GM23338 (cell line): Measurements from ENCODE around the gene CNOT11. TPM values are rescaled to one million over a fixed set of nuclear protein-coding genes. Genes with fewer than 3 reads are reported as not detected.

Experiments used
- ATAC-seq: fragments of 200-7000 bp; cut with Tn5 transposase; 3 replicates; pipeline ENCODE4 v1.9.1; 2020
- DNase-seq: peaks from one replicate; pipeline ENCODE4 v3.0.0-alpha.2; 2015; ENCODE audit warnings: low spot score
- H2AFZ ChIP-seq: fragments of 200-600 bp; sonication (generic); 2 replicates; pipeline ENCODE4 v1.8.0; 2016; ENCODE audit warnings: antibody characterized with exemption, mild to moderate bottlenecking, moderate library complexity
- H3F3A ChIP-seq: fragments of 200-600 bp; sonication (generic); replicated peaks from 2 replicates; pipeline ENCODE4 v1.8.0; 2017; ENCODE audit warnings: antibody characterized with exemption, mixed run types, low read depth
- H3K27ac ChIP-seq: fragments of 200-600 bp; sonication (generic); 2 replicates; pipeline ENCODE4 v1.6.1; 2016; ENCODE audit warnings: low read depth
- H3K27me3 ChIP-seq: fragments of 200-600 bp; sonication (generic); 2 replicates; pipeline ENCODE4 v1.8.0; 2016; ENCODE audit warnings: mild to moderate bottlenecking, mixed run types, moderate library complexity; ENCODE audit not compliant: insufficient read depth
- H3K36me3 ChIP-seq: fragments of 200-600 bp; sonication (generic); 2 replicates; pipeline ENCODE4 v1.8.0; 2016; ENCODE audit warnings: mild to moderate bottlenecking; ENCODE audit not compliant: insufficient read depth
- H3K4me1 ChIP-seq: fragments of 200-600 bp; sonication (generic); 2 replicates; pipeline ENCODE4 v1.8.0; 2016; ENCODE audit warnings: mild to moderate bottlenecking, moderate library complexity; ENCODE audit not compliant: insufficient read depth
- H3K4me2 ChIP-seq: fragments of 200-600 bp; sonication (generic); 2 replicates; pipeline ENCODE4 v1.7.1; 2017; ENCODE audit warnings: mixed run types
- H3K4me3 ChIP-seq: fragments of 200-600 bp; sonication (generic); 2 replicates; pipeline ENCODE4 v1.6.1; 2016; ENCODE audit warnings: mixed run types
- H3K79me2 ChIP-seq: fragments of 200-600 bp; sonication (generic); replicated peaks from 2 replicates; pipeline ENCODE4 v1.8.0; 2017; ENCODE audit warnings: mild to moderate bottlenecking; ENCODE audit not compliant: insufficient read depth
- H3K9me2 ChIP-seq: fragments of 200-600 bp; sonication (generic); 2 replicates; pipeline ENCODE4 v1.8.0; 2017; ENCODE audit not compliant: insufficient read depth
- H4K20me1 ChIP-seq: fragments of 200-600 bp; sonication (generic); replicated peaks from 2 replicates; pipeline ENCODE4 v1.8.0; 2017; ENCODE audit warnings: mild to moderate bottlenecking; ENCODE audit not compliant: insufficient read depth
- H3K27ac Mint-ChIP-seq: 2 replicates; pipeline ENCODE4 v1.8.0; 2020; ENCODE audit warnings: inconsistent platforms, mild to moderate bottlenecking, moderate library complexity, mixed read lengths
- H3K27me3 Mint-ChIP-seq: 3 replicates; pipeline ENCODE4 v1.8.0; 2022; ENCODE audit warnings: low read depth, mild to moderate bottlenecking, moderate library complexity, mixed read lengths, inconsistent platforms; ENCODE audit not compliant: insufficient read depth, poor library complexity
- H3K36me3 Mint-ChIP-seq: 3 replicates; pipeline ENCODE4 v1.8.0; 2021; ENCODE audit warnings: low read depth, mild to moderate bottlenecking, inconsistent platforms, moderate library complexity, mixed read lengths
- H3K4me1 Mint-ChIP-seq: 3 replicates; pipeline ENCODE4 v1.8.0; 2020; ENCODE audit warnings: mild to moderate bottlenecking, inconsistent platforms, mixed read lengths
- H3K4me3 Mint-ChIP-seq: 3 replicates; pipeline ENCODE4 v1.8.0; 2021; ENCODE audit warnings: moderate library complexity, mild to moderate bottlenecking, inconsistent platforms, mixed read lengths
- H3K9me3 Mint-ChIP-seq: 3 replicates; pipeline ENCODE4 v1.8.0; 2020; ENCODE audit warnings: moderate library complexity, mild to moderate bottlenecking, inconsistent platforms, mixed read lengths
- CREB1 ChIP-seq: fragments of 250-450 bp; sonication (Bioruptor Pico); IDR thresholded peaks from 2 replicates; pipeline ENCODE4 v1.5.0; 2020; ENCODE audit warnings: low read depth, mild to moderate bottlenecking, moderate library complexity
- CTCF ChIP-seq, 2 experiments: fragments of 200-600 bp in 1 of 2; sonication (generic) in 1 of 2; conservative IDR thresholded peaks; 2 replicates each; pipeline versions ENCODE4 v1.5.1 to v1.6.1; 2016 to 2017; ENCODE audit warnings: antibody characterized with exemption in 2 of 2, low read depth in 2 of 2, mild to moderate bottlenecking in 2 of 2, moderate library complexity in 1 of 2
- ETS1 ChIP-seq: IDR thresholded peaks from 2 replicates; pipeline ENCODE4 v1.6.1; 2016; ENCODE audit warnings: antibody characterized with exemption
- EZH2 ChIP-seq: fragments of 200-600 bp; sonication (generic); IDR thresholded peaks from one replicate; pipeline ENCODE4 v1.8.0; 2017; ENCODE audit warnings: antibody characterized with exemption, mild to moderate bottlenecking, low read depth; ENCODE audit not compliant: unreplicated experiment
- EZH2phosphoT487 ChIP-seq: fragments of 200-600 bp; sonication (generic); IDR thresholded peaks from one replicate; pipeline ENCODE4 v1.8.1; 2018; ENCODE audit warnings: antibody characterized with exemption; ENCODE audit not compliant: unreplicated experiment
- REST ChIP-seq: IDR thresholded peaks from one replicate; pipeline ENCODE4 v1.6.1; 2018; ENCODE audit warnings: antibody characterized with exemption; ENCODE audit not compliant: unreplicated experiment
- STAT1 ChIP-seq: IDR thresholded peaks from one replicate; pipeline ENCODE4 v1.6.1; 2016; ENCODE audit warnings: antibody characterized with exemption; ENCODE audit not compliant: unreplicated experiment
- ZNF114 ChIP-seq: fragments of 250-450 bp; sonication (Bioruptor Pico); IDR thresholded peaks from 2 replicates; pipeline ENCODE4 v1.5.0; 2020; ENCODE audit warnings: mild to moderate bottlenecking, moderate library complexity
- ZNF331 ChIP-seq: fragments of 250-450 bp; sonication (Bioruptor Pico); IDR thresholded peaks from 2 replicates; pipeline ENCODE4 v1.5.0; 2020; ENCODE audit warnings: low read depth, mild to moderate bottlenecking, moderate library complexity
- ZNF462 ChIP-seq: fragments of 250-450 bp; sonication (Bioruptor Pico); IDR thresholded peaks from 2 replicates; pipeline ENCODE4 v1.5.0; 2020; ENCODE audit warnings: mild to moderate bottlenecking, moderate library complexity
- polyA plus RNA-seq: library from polyadenylated mRNA; unstranded; fragments of >200 nt; fragmentation: Nextera tagmentation; extraction: Ambion mirVana; gene quantifications from 2 replicates; pipeline ENCODE4 v1.2.1, GENCODE V29; 2016
- total RNA-seq: library from RNA; depleted of rRNA; stranded (reverse); fragments of >200 nt; shearing (Covaris generic); gene quantifications from 2 replicates; pipeline ENCODE4 v1.2.3, GENCODE V29; 2014

The CNOT11 gene
- total and polyA plus RNA-seq, 2 experiments from 2014 or later: 34.8 to 74.2 TPM

GRCh38 chr2:101287303-101287702 is 34.6 kb downstream of the CNOT11 start:
- DNase-seq: no peak
- Histone ChIP-seq H4K20me1 (peaks cover 4% of the 10 kb centered on the region; the same call in 1 of the 2 replicates), H3K9me2 (no peaks in the 10 kb centered on the region), H3K27ac (no peak overlapping the region), H3K36me3 (peaks cover 25% of the 10 kb centered on the region), H3K27me3 (no peaks in the 10 kb centered on the region), H3K4me1 (no peaks in the 10 kb centered on the region), H3K79me2 (no peaks in the 10 kb centered on the region), H3K4me2 (no peak overlapping the region), H2AFZ (no peak overlapping the region), H3K4me3 (no peak overlapping the region), H3F3A (no peaks in the 10 kb centered on the region)
- Mint-ChIP-seq H3K9me3 (no peaks in the 10 kb centered on the region), H3K27me3 (no peaks in the 10 kb centered on the region), H3K4me3 (no peak overlapping the region), H3K4me1 (no peaks in the 10 kb centered on the region), H3K36me3 (peaks cover 26% of the 10 kb centered on the region), H3K27ac (no peak overlapping the region)
- no peak for TF ChIP-seq ZNF114
- no peak for TF ChIP-seq ETS1
- no peak for TF ChIP-seq CTCF (conservative IDR thresholded peaks at IDR 0.05; ENCODE audit: low read depth in 2 of 2)
- TF ChIP-seq CREB1 (CRISPR knock-in tag): no peak
- TF ChIP-seq STAT1: no peak
- TF ChIP-seq EZH2phosphoT487: no peak
- no peak for TF ChIP-seq REST
- no peak for TF ChIP-seq EZH2
- no peak for TF ChIP-seq ZNF331 (CRISPR knock-in tag)
- no peak for TF ChIP-seq ZNF462 (CRISPR knock-in tag)
- no peak for ATAC-seq
